HepG2 (cell line): ENCODE measurements around the gene IRF2. TPM values are rescaled to one million over a fixed set of nuclear protein-coding genes. Genes with fewer than 3 reads are reported as not detected.

Experiments used
- ATAD3A ChIP-seq: sonication (generic); formaldehyde crosslinking; IDR thresholded peaks from 2 replicates; pipeline ENCODE4 v1.4.0; 2020; ENCODE audit warnings: missing genetic modification reagents
- FOXP4 ChIP-seq: sonication (generic); formaldehyde crosslinking; IDR thresholded peaks from 2 replicates; pipeline ENCODE4 v1.4.0; 2020; ENCODE audit warnings: missing genetic modification reagents
- HOMEZ ChIP-seq: IDR thresholded peaks from 2 replicates; pipeline ENCODE4 v1.6.1; 2016; ENCODE audit warnings: low read depth
- MIER3 ChIP-seq: IDR thresholded peaks from 2 replicates; pipeline ENCODE4 v1.6.1; 2016; ENCODE audit warnings: missing compliant biosample characterization, borderline replicate concordance
- MLX ChIP-seq: IDR thresholded peaks from 2 replicates; pipeline ENCODE4 v1.6.1; 2016
- NFE2L2 ChIP-seq: fragments of 150-350 bp; IDR thresholded peaks from 2 replicates; pipeline ENCODE4 v1.6.1; 2014; ENCODE audit warnings: low read length
- NR2C2 ChIP-seq: sonication (generic); formaldehyde crosslinking; IDR thresholded peaks from 2 replicates; pipeline ENCODE4 v1.4.0; 2020; ENCODE audit warnings: missing genetic modification reagents, mild to moderate bottlenecking, moderate library complexity, borderline replicate concordance
- NR2F1 ChIP-seq, 2 experiments: fragments of 450-650 bp in 1 of 2; formaldehyde crosslinking in 1 of 2; IDR thresholded peaks; 2 replicates each; pipeline versions ENCODE4 v1.5.0 to v1.6.1; 2016 to 2020; ENCODE audit warnings: mild to moderate bottlenecking in 1 of 2, missing compliant biosample characterization in 1 of 2, missing genetic modification reagents in 1 of 2, moderate library complexity in 1 of 2
- POGK ChIP-seq: sonication (generic); formaldehyde crosslinking; conservative IDR thresholded peaks from 2 replicates; pipeline ENCODE4 v1.8.0; 2022; ENCODE audit warnings: mild to moderate bottlenecking, moderate library complexity, missing genetic modification reagents
- TFDP2 ChIP-seq: sonication (generic); formaldehyde crosslinking; IDR thresholded peaks from 2 replicates; pipeline ENCODE4 v1.4.0; 2020; ENCODE audit warnings: missing genetic modification reagents
- TRAFD1 ChIP-seq: sonication (generic); formaldehyde crosslinking; IDR thresholded peaks from 2 replicates; pipeline ENCODE4 v1.5.1; 2020; ENCODE audit warnings: missing genetic modification reagents, mild to moderate bottlenecking, borderline replicate concordance
- ZBTB21 ChIP-seq: sonication (generic); formaldehyde crosslinking; IDR thresholded peaks from 2 replicates; pipeline ENCODE4 v1.4.0; 2020; ENCODE audit warnings: missing genetic modification reagents
- ZNF710 ChIP-seq: sonication (generic); formaldehyde crosslinking; IDR thresholded peaks from 2 replicates; pipeline ENCODE4 v1.5.0; 2020; ENCODE audit warnings: mild to moderate bottlenecking, missing genetic modification reagents, borderline replicate concordance
- ZNF746 ChIP-seq: sonication (generic); formaldehyde crosslinking; IDR thresholded peaks from 2 replicates; pipeline ENCODE4 v1.8.0; 2022; ENCODE audit warnings: mild to moderate bottlenecking, missing genetic modification reagents
- ZNF75D ChIP-seq: sonication (generic); formaldehyde crosslinking; IDR thresholded peaks from 2 replicates; pipeline ENCODE4 v1.8.1; 2023; ENCODE audit warnings: missing genetic modification reagents, mild to moderate bottlenecking, borderline replicate concordance
- ZNF772 ChIP-seq: sonication (generic); formaldehyde crosslinking; IDR thresholded peaks from 2 replicates; pipeline ENCODE4 v1.5.0; 2020; ENCODE audit warnings: mild to moderate bottlenecking, missing genetic modification reagents
- ZNF773 ChIP-seq: sonication (generic); formaldehyde crosslinking; IDR thresholded peaks from 2 replicates; pipeline ENCODE4 v1.4.0; 2020; ENCODE audit warnings: missing genetic modification reagents, borderline replicate concordance
- polyA plus RNA-seq, 8 experiments: library from polyadenylated mRNA; depleted of rRNA in 3 of 8; stranded (reverse) in 7 of 8; unstranded in 1 of 8; fragments of >200 nt; fragmentation: Illumina TruSeq in 4 of 8; extraction: Trizol in 4 of 8; gene quantifications; 2 replicates each; pipeline versions ENCODE4 v1.2.1 to v1.2.3, GENCODE V29; 2011 to 2016; ENCODE audit warnings: low read depth in 4 of 8, missing spikeins in 1 of 8, mixed read lengths in 1 of 8; ENCODE audit not compliant: insufficient read depth in 1 of 8
- total RNA-seq, 5 experiments: library from RNA; depleted of rRNA; stranded (reverse); fragments of >200 nt; fragmentation: Illumina TruSeq; extraction: Trizol; gene quantifications; 2 replicates each; pipeline ENCODE4 v1.2.3, GENCODE V29; 2016; ENCODE audit warnings: low read depth in 1 of 5

Gene IRF2
- total and polyA plus RNA-seq, 2 of the 13 experiments (the other 11 are each of a cell fraction or from before 2014, with no cell fraction given) = 15.5 to 28.8 TPM

GRCh38 chr4:184343502-184344177 is 130.7 kb downstream of the IRF2 start (continued):
- 0 out of 2 replicates have a peak, but pooled peaks have one; percentile 34 for TF ChIP-seq POGK
- no peak for TF ChIP-seq ATAD3A (CRISPR knock-in tag)
- TF ChIP-seq ZNF710 = 0 out of 2 replicates have a peak, but pooled peaks have one; percentile 21
- TF ChIP-seq ZNF746 (CRISPR knock-in tag) = peak; percentile 41; the same call in 1 of the 2 replicates
- TF ChIP-seq TRAFD1 (CRISPR knock-in tag) = no peak
- no peak for TF ChIP-seq NR2F1 (CRISPR knock-in tag; IDR thresholded peaks at IDR 0.05)
- no peak for TF ChIP-seq ZNF75D (CRISPR knock-in tag)
- TF ChIP-seq NFE2L2 = no peak
- no peak for TF ChIP-seq ZBTB21
- TF ChIP-seq NR2C2 (CRISPR knock-in tag) = no peak
- TF ChIP-seq MIER3 = no peak
- TF ChIP-seq TFDP2 (CRISPR knock-in tag) = peak; percentile 61; the same call in 1 of the 2 replicates
- peak; percentile 76; the same call in 1 of the 2 replicates for TF ChIP-seq HOMEZ (CRISPR knock-in tag)
- TF ChIP-seq ZNF773 (CRISPR knock-in tag) = no peak
- no peak for TF ChIP-seq FOXP4 (CRISPR knock-in tag)
- TF ChIP-seq ZNF772 (CRISPR knock-in tag) = no peak
- no peak for TF ChIP-seq MLX (CRISPR knock-in tag)
